Activated naive CD4-positive, alpha-beta T cell treated with anti-CD3 and anti-CD28 coated beads, Interleukin-2, amount 50 U/mL, for 16 hours (primary cell): ENCODE results near the gene RABEP1.

Source experiments
- DNase-seq: peaks from one replicate; pipeline ENCODE4 v3.0.0-alpha.2; 2020

RABEP1 gene

GRCh38 chr17:5362162-5362811 lies 80.2 kb downstream of the RABEP1 start:
- DNase-seq: no peak

- DNase-seq: no peak
These were observed 82.1 kb downstream of the RABEP1 start for GRCh38 chr17:5364156-5364555.

GRCh38 chr17:5364696-5365095 lies 82.6 kb downstream of the RABEP1 start:
- DNase-seq: no peak

- no peak for DNase-seq
These were observed 83.7 kb downstream of the RABEP1 start for GRCh38 chr17:5365831-5366230.

GRCh38 chr17:5370411-5370810 lies 88.3 kb downstream of the RABEP1 start:
- no peak for DNase-seq

- DNase-seq: no peak
These were observed 91.0 kb downstream of the RABEP1 start for GRCh38 chr17:5373112-5373511.

- DNase-seq: no peak
These were observed 96.6 kb downstream of the RABEP1 start for GRCh38 chr17:5378566-5379207.

GRCh38 chr17:5379351-5380107 lies 97.4 kb downstream of the RABEP1 start:
- DNase-seq: no peak

- no peak for DNase-seq
These were observed 98.5 kb downstream of the RABEP1 start for GRCh38 chr17:5380491-5381135.

- no peak for DNase-seq
These were observed 99.5 kb downstream of the RABEP1 start for GRCh38 chr17:5381542-5381941.

- no peak for DNase-seq
These were observed 109.6 kb downstream of the RABEP1 start for GRCh38 chr17:5391678-5392077.

- DNase-seq: no peak
These were observed 114.5 kb downstream of the RABEP1 start for GRCh38 chr17:5396612-5397011.

GRCh38 chr17:5399767-5400166 lies 117.7 kb downstream of the RABEP1 start:
- no peak for DNase-seq

- DNase-seq: no peak
These were observed 123.3 kb downstream of the RABEP1 start for GRCh38 chr17:5405400-5405799.

- no peak for DNase-seq
These were observed 126.1 kb downstream of the RABEP1 start for GRCh38 chr17:5408186-5408585.

- DNase-seq: no peak
These were observed 128.6 kb downstream of the RABEP1 start for GRCh38 chr17:5410594-5411272.

- no peak for DNase-seq
These were observed 131.6 kb downstream of the RABEP1 start for GRCh38 chr17:5413682-5414081.

- no peak for DNase-seq
These were observed 134.8 kb downstream of the RABEP1 start for GRCh38 chr17:5416901-5417300.

GRCh38 chr17:5418858-5419355 lies 136.8 kb downstream of the RABEP1 start:
- peak; percentile 69 for DNase-seq

GRCh38 chr17:5419356-5419958 lies 137.4 kb downstream of the RABEP1 start, which contains the start of gene NUP88:
Gene NUP88, minus strand, starts transcription at chr17:5419662. Its CDS starts 12 bp downstream, at chr17:5419650.
- peak; percentile 98 for DNase-seq

GRCh38 chr17:5419959-5420653 lies 138.0 kb downstream of the RABEP1 start, which contains the start of gene RPAIN:
Gene RPAIN, plus strand, starts transcription at chr17:5420182. Its CDS starts 29 bp downstream, at chr17:5420211.
- peak; percentile 88 for DNase-seq
